Loucy (cell line): Measurements from ENCODE around the gene TFCP2L1.

ENCODE experiments used
- H2AFZ ChIP-seq: fragments of 200-600 bp; sonication (generic); 2 replicates; pipeline ENCODE4 v1.6.0; 2016; ENCODE audit warnings: antibody characterized with exemption, mild to moderate bottlenecking, low read length, moderate library complexity
- H3F3A ChIP-seq: fragments of 200-600 bp; 2 replicates; pipeline ENCODE4 v1.6.0; 2016; ENCODE audit warnings: antibody characterized with exemption, low read depth, mild to moderate bottlenecking
- H3K27me3 ChIP-seq: fragments of 200-600 bp; sonication (generic); 2 replicates; pipeline ENCODE4 v1.6.1; 2014; ENCODE audit warnings: low read length, mild to moderate bottlenecking; ENCODE audit not compliant: insufficient read depth, poor library complexity, severe bottlenecking
- H3K36me3 ChIP-seq: fragments of 200-600 bp; sonication (generic); 2 replicates; pipeline ENCODE4 v1.6.1; 2016; ENCODE audit warnings: low read length; ENCODE audit not compliant: insufficient read depth
- H3K4me1 ChIP-seq: fragments of 200-600 bp; sonication (generic); 2 replicates; pipeline ENCODE4 v1.5.1; 2014; ENCODE audit warnings: low read length, mild to moderate bottlenecking; ENCODE audit not compliant: insufficient read depth, poor library complexity, severe bottlenecking
- H3K4me2 ChIP-seq: fragments of 200-600 bp; sonication (generic); 2 replicates; pipeline ENCODE4 v1.6.0; 2014; ENCODE audit warnings: antibody characterized with exemption, low read length, low read depth, mild to moderate bottlenecking; ENCODE audit not compliant: poor library complexity, severe bottlenecking
- H3K4me3 ChIP-seq: fragments of 200-600 bp; sonication (generic); 2 replicates; pipeline ENCODE4 v1.5.1; 2014; ENCODE audit warnings: low read length, mild to moderate bottlenecking, mixed read lengths; ENCODE audit not compliant: poor library complexity, severe bottlenecking
- H3K79me2 ChIP-seq: fragments of 200-600 bp; sonication (generic); 2 replicates; pipeline ENCODE4 v1.6.1; 2014; ENCODE audit warnings: low read length; ENCODE audit not compliant: insufficient read depth
- H3K9ac ChIP-seq: fragments of 200-600 bp; sonication (generic); 2 replicates; pipeline ENCODE4 v1.6.0; 2014; ENCODE audit warnings: mild to moderate bottlenecking, low read depth, low read length, moderate library complexity; ENCODE audit not compliant: poor library complexity, severe bottlenecking
- H3K9me2 ChIP-seq: fragments of 200-600 bp; sonication (generic); replicated peaks from 2 replicates; pipeline ENCODE4 v1.6.1; 2016; ENCODE audit warnings: low read depth, low read length, mixed read lengths
- H3K9me3 ChIP-seq: fragments of 200-600 bp; sonication (generic); 2 replicates; pipeline ENCODE4 v1.6.1; 2014; ENCODE audit warnings: mild to moderate bottlenecking, antibody characterized with exemption, low read length, low read depth; ENCODE audit not compliant: insufficient read depth
- H4K20me1 ChIP-seq: fragments of 200-600 bp; sonication (generic); 2 replicates; pipeline ENCODE4 v1.6.0; 2014; ENCODE audit warnings: antibody characterized with exemption, low read length, mild to moderate bottlenecking; ENCODE audit not compliant: insufficient read depth, poor library complexity, severe bottlenecking
- CTCF ChIP-seq: fragments of 200-600 bp; sonication (generic); conservative IDR thresholded peaks from 2 replicates; pipeline ENCODE4 v1.5.1; 2014; ENCODE audit warnings: mild to moderate bottlenecking, antibody characterized with exemption, low read length
- EZH2phosphoT487 ChIP-seq: fragments of 200-600 bp; IDR thresholded peaks from 2 replicates; pipeline ENCODE4 v1.6.1; 2018; ENCODE audit warnings: antibody characterized with exemption, mild to moderate bottlenecking, moderate library complexity, borderline replicate concordance

Gene TFCP2L1

DNA sequence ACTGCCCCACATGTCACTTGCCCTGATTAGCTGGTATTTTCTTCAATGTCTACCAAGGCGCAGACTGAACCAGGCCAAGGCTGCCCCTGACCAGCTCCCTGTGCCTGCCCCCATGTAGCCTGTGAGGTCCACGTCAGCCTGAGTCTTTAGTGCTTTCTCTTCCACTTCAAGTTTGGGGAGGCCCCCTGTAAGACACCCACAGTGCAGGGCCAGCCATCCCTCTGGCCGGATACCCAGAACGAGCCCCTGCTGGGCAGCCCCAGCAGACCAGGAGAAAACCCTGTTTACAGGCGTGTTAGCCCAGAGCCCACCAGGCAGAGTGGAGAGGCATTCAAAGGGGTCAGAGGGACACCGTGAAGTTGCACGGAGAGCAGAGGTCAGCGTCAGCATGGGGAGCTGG is 92.4 kb downstream of the TFCP2L1 start:
- H3K27me3 ChIP-seq: no peaks in the 10 kb centered on the region

GRCh38 chr2:121191191-121192170 is 93.5 kb downstream of the TFCP2L1 start:
- H3K79me2 ChIP-seq: no peaks in the 10 kb centered on the region
- H3K9me3 ChIP-seq: no peaks in the 10 kb centered on the region
- no peaks in the 10 kb centered on the region for H3K4me1 ChIP-seq
- H3K27me3 ChIP-seq: no peaks in the 10 kb centered on the region
- H2AFZ ChIP-seq: no peak overlapping the region
- H3F3A ChIP-seq: no peaks in the 10 kb centered on the region
- TF ChIP-seq EZH2phosphoT487 (no peak), CTCF (no peak)
- H3K9ac ChIP-seq: no peak overlapping the region
- no peaks in the 10 kb centered on the region for H3K9me2 ChIP-seq
- H3K4me2 ChIP-seq: no peak overlapping the region
- no peaks in the 10 kb centered on the region for H4K20me1 ChIP-seq
- H3K4me3 ChIP-seq: no peak overlapping the region
- H3K36me3 ChIP-seq: no peaks in the 10 kb centered on the region

More for the DNA sequence above, 92.4 kb downstream of the TFCP2L1 start:
- no peaks in the 10 kb centered on the region for H3K79me2 ChIP-seq
- H3K4me3 ChIP-seq: no peak overlapping the region
- TF ChIP-seq EZH2phosphoT487: no peak
- no peak for TF ChIP-seq CTCF
- H2AFZ ChIP-seq: no peak overlapping the region
- H3K9me2 ChIP-seq: no peaks in the 10 kb centered on the region
- H3K9ac ChIP-seq: no peak overlapping the region
- no peaks in the 10 kb centered on the region for H3K9me3 ChIP-seq
- no peaks in the 10 kb centered on the region for H3K4me1 ChIP-seq
- H3F3A ChIP-seq: no peaks in the 10 kb centered on the region
- H3K4me2 ChIP-seq: no peak overlapping the region
- no peaks in the 10 kb centered on the region for H4K20me1 ChIP-seq
- H3K36me3 ChIP-seq: no peaks in the 10 kb centered on the region

GRCh38 chr2:121189661-121190381 is 95.2 kb downstream of the TFCP2L1 start:
- no peak overlapping the region for H2AFZ ChIP-seq
- no peaks in the 10 kb centered on the region for H3K4me1 ChIP-seq

More at GRCh38 chr2:121189661-121190381, 95.2 kb downstream of the TFCP2L1 start:
- no peaks in the 10 kb centered on the region for H3K79me2 ChIP-seq
- H4K20me1 ChIP-seq: no peaks in the 10 kb centered on the region
- TF ChIP-seq EZH2phosphoT487 (no peak), CTCF (no peak)
- H3K9ac ChIP-seq: no peak overlapping the region
- H3K4me3 ChIP-seq: no peak overlapping the region
- H3K36me3 ChIP-seq: no peaks in the 10 kb centered on the region
- no peaks in the 10 kb centered on the region for H3K9me2 ChIP-seq
- H3K27me3 ChIP-seq: no peaks in the 10 kb centered on the region
- no peaks in the 10 kb centered on the region for H3F3A ChIP-seq
- H3K4me2 ChIP-seq: no peak overlapping the region
- H3K9me3 ChIP-seq: no peaks in the 10 kb centered on the region
